NCI-H146 (cell line): ENCODE data around the gene SYT5.

Experiments used
- DNase-seq: peaks from one replicate; lab custom pipeline; 2025; lab: John Stamatoyannopoulos, UW

The SYT5 gene

GRCh38 chr19:55146705-55147273, 33.3 kb downstream of the SYT5 start:
- DNase-seq: peak; percentile 90

GRCh38 chr19:55146078-55146704, 33.9 kb downstream of the SYT5 start:
- DNase-seq: peak; percentile 73

- no peak for DNase-seq
Observed at GRCh38 chr19:55145232-55145631, 34.9 kb downstream of the SYT5 start.

- DNase-seq: no peak
Observed at GRCh38 chr19:55141696-55142095, 38.4 kb downstream of the SYT5 start.

GRCh38 chr19:55137915-55138314, 42.2 kb downstream of the SYT5 start:
- DNase-seq: no peak

- DNase-seq: no peak
Observed at GRCh38 chr19:55136399-55137102, 43.5 kb downstream of the SYT5 start.

- no peak for DNase-seq
Observed at GRCh38 chr19:55134736-55135135, 45.4 kb downstream of the SYT5 start.

- DNase-seq: no peak
Observed at GRCh38 chr19:55133639-55134444, 46.2 kb downstream of the SYT5 start.

GRCh38 chr19:55132453-55133129, 47.5 kb downstream of the SYT5 start:
- DNase-seq: no peak

GRCh38 chr19:55131421-55131820, 48.7 kb downstream of the SYT5 start:
- DNase-seq: no peak
